ENCODE measurements around the gene PPARD.
"Not testable (repeated sequence)": the region's sequence is repeated elsewhere in the genome, so short reads cannot be mapped to it uniquely, and the experiment has no call there.

PPARD gene

GRCh38 chr6:35342258-35343091 lies at the start of gene PPARD:
Gene PPARD (plus strand): TSS chr6:35342558. CDS start chr6:35411088, 68,530 bp downstream.
- peak; percentile 95 for DNase-seq

GRCh38 chr6:35293681-35294080 lies 48.7 kb upstream of the PPARD start:
- no peak for DNase-seq

- DNase-seq: peak; percentile 34
Measured at GRCh38 chr6:35294308-35294945, 47.9 kb upstream of the PPARD start.

GRCh38 chr6:35295036-35295435 lies 47.3 kb upstream of the PPARD start:
- no peak for DNase-seq

- DNase-seq: no peak
Measured at GRCh38 chr6:35295521-35296315, 46.6 kb upstream of the PPARD start.

GRCh38 chr6:35296931-35297600 lies 45.3 kb upstream of the PPARD start:
- DNase-seq: no peak

- peak; percentile 83 for DNase-seq
Measured at GRCh38 chr6:35297601-35298481, 44.5 kb upstream of the PPARD start, which contains the start of gene DEF6. Gene DEF6 (plus strand): TSS chr6:35297818. CDS start chr6:35297857, 39 bp downstream.

- DNase-seq: no peak
Measured at GRCh38 chr6:35298625-35299140, 43.7 kb upstream of the PPARD start.

GRCh38 chr6:35299674-35300073 lies 42.7 kb upstream of the PPARD start:
- no peak for DNase-seq

- DNase-seq: no peak
Measured at GRCh38 chr6:35300848-35301247, 41.5 kb upstream of the PPARD start.

GRCh38 chr6:35302604-35303241 lies 39.6 kb upstream of the PPARD start:
- peak; percentile 50 for DNase-seq

GRCh38 chr6:35304299-35304698 lies 38.1 kb upstream of the PPARD start:
- DNase-seq: no peak

- DNase-seq: no peak
Measured at GRCh38 chr6:35305117-35305516, 37.2 kb upstream of the PPARD start.

- DNase-seq: not testable (repeated sequence)
Measured at GRCh38 chr6:35307138-35307537, 35.2 kb upstream of the PPARD start.

GRCh38 chr6:35308543-35308942 lies 33.8 kb upstream of the PPARD start:
- not testable (repeated sequence) for DNase-seq

- DNase-seq: no peak
Measured at GRCh38 chr6:35309611-35310264, 32.6 kb upstream of the PPARD start.

- DNase-seq: no peak
Measured at GRCh38 chr6:35310265-35310831, 32.0 kb upstream of the PPARD start.

GRCh38 chr6:35311390-35312075 lies 30.8 kb upstream of the PPARD start:
- DNase-seq: no peak

- no peak for DNase-seq
Measured at GRCh38 chr6:35312076-35312800, 30.1 kb upstream of the PPARD start.
